Endothelial cell of umbilical vein (primary cell): ENCODE measurements around the gene MANBA. TPM values are rescaled to one million over a fixed set of nuclear protein-coding genes. Genes with fewer than 3 reads are reported as not detected.

Source experiments
- BruUV-seq: library from RNA; stranded (reverse); fragments of 400-500 nt; replicated peaks from 2 replicates; lab custom pipeline; 2021; lab: Mats Ljungman, UMichigan
- CTCF ChIA-PET: fragments of 300-600, 350-600 bp; sonication (Branson Sonifier 250); formaldehyde crosslinking; loops from one replicate; lab custom pipeline; 2021; ENCODE audit warnings: antibody characterized with exemption, inconsistent platforms; lab: Charles Lee
- POLR2A ChIA-PET: fragments of 300-600, 350-600 bp; sonication (Branson Sonifier 250); formaldehyde crosslinking; loops from one replicate; lab custom pipeline; 2021; ENCODE audit warnings: antibody characterized with exemption, inconsistent platforms; lab: Charles Lee
- DNase-seq: peaks from one replicate; pipeline ENCODE4 v3.0.0-alpha.2; 2011; ENCODE audit warnings: low read depth, low spot score
- FAIRE-seq: peaks from 2 replicates; lab custom pipeline; 2011; peaks lifted over from hg19 to GRCh38; lab: Jason Lieb, UNC
- H2AFZ ChIP-seq: 2 replicates; pipeline ENCODE4 v1.6.0; 2012; ENCODE audit warnings: low read depth, low read length, control low read depth, inconsistent platforms
- H3K27ac ChIP-seq: 2 replicates; pipeline ENCODE4 v1.5.1; 2011; ENCODE audit warnings: low read depth, mild to moderate bottlenecking, control low read depth, low read length, moderate library complexity; ENCODE audit not compliant: insufficient read depth
- H3K27me3 ChIP-seq, 2 experiments: 2 replicates each; pipeline versions ENCODE4 v1.6.0 to v1.6.1; 2011; ENCODE audit warnings: low read length in 2 of 2, mixed read lengths in 1 of 2; ENCODE audit not compliant: control insufficient read depth in 2 of 2, insufficient read depth in 2 of 2
- H3K36me3 ChIP-seq, 2 experiments: 2 replicates in 1 of 2; 3 replicates in 1 of 2; pipeline ENCODE4 v1.5.1; 2011; ENCODE audit warnings: low read length in 2 of 2, mild to moderate bottlenecking in 1 of 2, moderate library complexity in 1 of 2; ENCODE audit not compliant: control insufficient read depth in 2 of 2, insufficient read depth in 2 of 2; ENCODE audit errors: extremely low read depth in 1 of 2
- H3K4me1 ChIP-seq: 3 replicates; pipeline ENCODE4 v1.5.1; 2011; ENCODE audit warnings: mild to moderate bottlenecking, low read length; ENCODE audit not compliant: control insufficient read depth, insufficient read depth; ENCODE audit errors: extremely low read depth
- H3K4me2 ChIP-seq: 2 replicates; pipeline ENCODE4 v1.6.1; 2011; ENCODE audit warnings: low read length, control low read depth, mixed read lengths; ENCODE audit not compliant: insufficient read depth
- H3K4me3 ChIP-seq, 3 experiments: fragments of 200-600 bp in 1 of 3; sonication (generic), shearing (Covaris generic) in 1 of 3; replicated peaks in 1 of 3; 2 replicates each; pipeline ENCODE4 v1.5.1; 2011 to 2016; ENCODE audit warnings: control low read depth in 3 of 3, low read length in 3 of 3, mild to moderate bottlenecking in 2 of 3, inconsistent platforms in 1 of 3, low read depth in 1 of 3, moderate library complexity in 1 of 3; ENCODE audit not compliant: insufficient read depth in 1 of 3
- H3K79me2 ChIP-seq: 2 replicates; pipeline ENCODE4 v1.6.0; 2012; ENCODE audit warnings: low read length, inconsistent platforms; ENCODE audit not compliant: control insufficient read depth, insufficient read depth
- H3K9ac ChIP-seq: replicated peaks from 2 replicates; pipeline ENCODE3; 2011; ENCODE audit warnings: low read length, control low read depth; ENCODE audit not compliant: insufficient read depth; ENCODE audit errors: extremely low read depth
- H3K9me1 ChIP-seq: replicated peaks from 3 replicates; pipeline ENCODE4 v1.6.0; 2011; ENCODE audit warnings: mild to moderate bottlenecking, low read length; ENCODE audit not compliant: control insufficient read depth, insufficient read depth; ENCODE audit errors: extremely low read depth
- H3K9me3 ChIP-seq: replicated peaks from 2 replicates; pipeline ENCODE4 v1.5.1; 2012; ENCODE audit warnings: low read length, inconsistent platforms; ENCODE audit not compliant: control insufficient read depth, insufficient read depth
- H4K20me1 ChIP-seq: replicated peaks from 2 replicates; pipeline ENCODE3; 2011; ENCODE audit warnings: mild to moderate bottlenecking, low read length; ENCODE audit not compliant: control insufficient read depth, insufficient read depth; ENCODE audit errors: extremely low read depth
- EZH2 ChIP-seq: IDR thresholded peaks from 2 replicates; pipeline ENCODE4 v1.6.1; 2012; ENCODE audit warnings: borderline replicate concordance, low read depth, mild to moderate bottlenecking, moderate library complexity, low read length, inconsistent platforms; ENCODE audit not compliant: severe bottlenecking
- FOS ChIP-seq: IDR thresholded peaks from 2 replicates; pipeline ENCODE4 v1.6.1; 2011; ENCODE audit warnings: mild to moderate bottlenecking, low read length, moderate library complexity, borderline replicate concordance; ENCODE audit not compliant: insufficient read depth
- GATA2 ChIP-seq: IDR thresholded peaks from 2 replicates; pipeline ENCODE4 v1.7.0; 2011; ENCODE audit warnings: low read depth, mild to moderate bottlenecking, moderate library complexity, mixed read lengths, low read length; ENCODE audit not compliant: insufficient read length, insufficient read depth
- JUN ChIP-seq: IDR thresholded peaks from 2 replicates; pipeline ENCODE4 v1.6.1; 2011; ENCODE audit warnings: borderline replicate concordance, low read depth; ENCODE audit not compliant: insufficient read length, insufficient read depth
- MYC ChIP-seq: IDR thresholded peaks from one replicate; pipeline ENCODE4 v1.6.1; 2011; ENCODE audit warnings: mild to moderate bottlenecking, low read depth, low read length
- POLR2A ChIP-seq: IDR thresholded peaks from 2 replicates; pipeline ENCODE4 v1.6.1; 2012; ENCODE audit warnings: low read depth, mild to moderate bottlenecking, control low read depth, low read length
- POLR2AphosphoS5 ChIP-seq: IDR thresholded peaks from 2 replicates; pipeline ENCODE4 v1.6.1; 2012; ENCODE audit warnings: low read depth, mild to moderate bottlenecking, control low read depth, low read length, moderate library complexity; ENCODE audit not compliant: insufficient read depth
- dilution Hi-C: fragments of 300-500 bp; cut with MboI; formaldehyde crosslinking; loops from one replicate; pipeline ENCODE4 v1.15.0; 2019; ENCODE audit warnings: low sequenced_read_pairs; ENCODE audit not compliant: extremely low pct_ligation_motif_present
- intact Hi-C: fragments of 100-400 bp; cut with micrococcal nuclease; formaldehyde crosslinking; loops from one replicate; pipeline ENCODE4 v1.10.0; 2022
- polyA plus RNA-seq, 4 experiments: library from polyadenylated mRNA; depleted of rRNA in 3 of 4; stranded (reverse) in 3 of 4; unstranded in 1 of 4; fragments of >200 nt; gene quantifications; 2 replicates each; pipeline versions ENCODE4 v1.2.1 to v1.2.3, GENCODE V29; 2011 to 2012; ENCODE audit warnings: missing spikeins in 1 of 4
- total RNA-seq: library from RNA; stranded (reverse); gene quantifications from 2 replicates; pipeline ENCODE4 v1.2.3, GENCODE V29; 2021
- TF ChIP-seq, protein P1 (sequence below): IDR thresholded peaks from 2 replicates; pipeline ENCODE4 v1.6.1; 2011; ENCODE audit not compliant: insufficient read depth, insufficient read length
- TF ChIP-seq, protein P2 (sequence below), 2 donors: IDR thresholded peaks; 1 replicate in 1 of 2; 2 replicates in 1 of 2; pipeline ENCODE4 v1.5.1; 2011; ENCODE audit warnings: low read length in 2 of 2, mild to moderate bottlenecking in 2 of 2, moderate library complexity in 2 of 2, control low read depth in 1 of 2, inconsistent platforms in 1 of 2, low read depth in 1 of 2; ENCODE audit not compliant: insufficient read depth in 1 of 2; ENCODE audit errors: extremely low read depth in 1 of 2

The MANBA gene
- total and polyA plus RNA-seq, 2 donors (not counting 3 experiments of a cell fraction or from before 2014, with no cell fraction given): 5.6 to 7.7 TPM

DNA sequence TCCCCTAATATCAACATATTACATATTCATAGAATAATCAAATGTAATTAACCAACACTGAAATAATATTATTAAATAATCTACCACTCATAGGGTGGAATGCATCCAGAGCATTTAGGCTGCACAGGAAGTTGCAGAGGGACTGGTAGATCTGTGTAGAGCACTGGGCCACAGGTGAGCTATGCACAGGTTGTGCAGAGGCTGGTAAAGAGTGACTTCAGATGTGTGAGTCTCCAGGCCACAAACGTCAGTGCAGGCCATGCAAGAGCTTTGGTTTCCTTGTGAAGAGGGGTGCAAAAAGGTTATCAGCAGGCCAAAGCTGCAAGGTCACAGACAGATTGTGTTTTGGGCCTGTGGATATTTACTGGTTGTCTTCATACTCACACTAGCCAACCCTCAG, 25.5 kb upstream of the MANBA start:
- Histone ChIP-seq H3K4me2 (no peak overlapping the region), H3K4me3 (no peak overlapping the region), H3K36me3 (no peaks in the 10 kb centered on the region), H3K27ac (no peak overlapping the region), H4K20me1 (no peaks in the 10 kb centered on the region), H3K27me3 (no peaks in the 10 kb centered on the region), H3K9ac (no peak overlapping the region), H2AFZ (no peak overlapping the region), H3K4me1 (no peaks in the 10 kb centered on the region), H3K79me2 (no peaks in the 10 kb centered on the region), H3K9me1 (no peaks in the 10 kb centered on the region), H3K9me3 (no peaks in the 10 kb centered on the region)
- CTCF ChIA-PET: no interaction called here
- dilution Hi-C loops (no loop called here), intact Hi-C loops (no loop called here)
- DNase-seq (no peak), FAIRE-seq (no peak)
- BruUV-seq: no TSS peak
- no peak for TF ChIP-seq JUN
- TF ChIP-seq, protein P1, sequence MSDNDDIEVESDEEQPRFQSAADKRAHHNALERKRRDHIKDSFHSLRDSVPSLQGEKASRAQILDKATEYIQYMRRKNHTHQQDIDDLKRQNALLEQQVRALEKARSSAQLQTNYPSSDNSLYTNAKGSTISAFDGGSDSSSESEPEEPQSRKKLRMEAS: no peak
- no peak for TF ChIP-seq POLR2A
- TF ChIP-seq FOS: no peak
- no peak for TF ChIP-seq GATA2
- no peak for TF ChIP-seq MYC
- TF ChIP-seq, protein P2, sequence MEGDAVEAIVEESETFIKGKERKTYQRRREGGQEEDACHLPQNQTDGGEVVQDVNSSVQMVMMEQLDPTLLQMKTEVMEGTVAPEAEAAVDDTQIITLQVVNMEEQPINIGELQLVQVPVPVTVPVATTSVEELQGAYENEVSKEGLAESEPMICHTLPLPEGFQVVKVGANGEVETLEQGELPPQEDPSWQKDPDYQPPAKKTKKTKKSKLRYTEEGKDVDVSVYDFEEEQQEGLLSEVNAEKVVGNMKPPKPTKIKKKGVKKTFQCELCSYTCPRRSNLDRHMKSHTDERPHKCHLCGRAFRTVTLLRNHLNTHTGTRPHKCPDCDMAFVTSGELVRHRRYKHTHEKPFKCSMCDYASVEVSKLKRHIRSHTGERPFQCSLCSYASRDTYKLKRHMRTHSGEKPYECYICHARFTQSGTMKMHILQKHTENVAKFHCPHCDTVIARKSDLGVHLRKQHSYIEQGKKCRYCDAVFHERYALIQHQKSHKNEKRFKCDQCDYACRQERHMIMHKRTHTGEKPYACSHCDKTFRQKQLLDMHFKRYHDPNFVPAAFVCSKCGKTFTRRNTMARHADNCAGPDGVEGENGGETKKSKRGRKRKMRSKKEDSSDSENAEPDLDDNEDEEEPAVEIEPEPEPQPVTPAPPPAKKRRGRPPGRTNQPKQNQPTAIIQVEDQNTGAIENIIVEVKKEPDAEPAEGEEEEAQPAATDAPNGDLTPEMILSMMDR (IDR thresholded peaks at IDR 0.05; ENCODE audit: extremely low read depth in 1 of 2, insufficient read depth in 1 of 2, low read depth in 1 of 2, low read length in 2 of 2): no peak
- TF ChIP-seq EZH2: no peak
- TF ChIP-seq POLR2AphosphoS5: no peak
- POLR2A ChIA-PET: no interaction called here
